ENCODE measurements around the gene PPFIA1. TPM values are rescaled to one million over a fixed set of nuclear protein-coding genes. Genes with fewer than 3 reads are reported as not detected.

Gene PPFIA1
- total RNA-seq, 1 experiment from 2014 or later = 63.4 TPM

GRCh38 chr11:70334351-70334995 is 64.0 kb downstream of the PPFIA1 start:
- Histone ChIP-seq H4K91ac (ENCODE audit: insufficient read length, low read depth, low read length) (no peak overlapping the region), H4K5ac (ENCODE audit: insufficient read length, low read depth, low read length) (no peak overlapping the region), H2BK120ac (ENCODE audit: low read depth, low read length, poor library complexity, severe bottlenecking) (no peak overlapping the region), H3T11ph (ENCODE audit: low read length) (no peak overlapping the region), H3K18ac (ENCODE audit: insufficient read length, low read depth, low read length) (no peak overlapping the region), H2BK12ac (ENCODE audit: insufficient read length, low read depth, low read length) (no peak overlapping the region), H3K56ac (ENCODE audit: insufficient read length, low read depth, low read length) (no peak overlapping the region), H3K4ac (ENCODE audit: low read depth, low read length) (no peak overlapping the region), H3K27me3 (ENCODE audit: insufficient read depth, low read length) (no peaks in the 10 kb centered on the region), H3K79me2 (ENCODE audit: insufficient read depth, low read length) (no peaks in the 10 kb centered on the region), H3K4me1 (ENCODE audit: insufficient read depth, low read length) (no peaks in the 10 kb centered on the region), H2BK20ac (ENCODE audit: low read depth, low read length, poor library complexity, severe bottlenecking) (no peak overlapping the region), H3K23me2 (ENCODE audit: insufficient read length, low read depth, low read length, poor library complexity, severe bottlenecking) (no peaks in the 10 kb centered on the region), H3K9ac (ENCODE audit: extremely low read depth, insufficient read length, low read length) (no peak overlapping the region), H3K79me1 (ENCODE audit: insufficient read depth, low read depth, low read length, poor library complexity, severe bottlenecking) (no peaks in the 10 kb centered on the region), H3K27ac (ENCODE audit: insufficient read length, low read depth, low read length) (no peak overlapping the region), H2BK5ac (ENCODE audit: insufficient read length, low read length) (no peak overlapping the region), H3K4me2 (ENCODE audit: insufficient read depth, insufficient read length, low read length) (no peak overlapping the region), H3K23ac (ENCODE audit: insufficient read length, low read depth, low read length) (no peak overlapping the region), H3K9me3 (ENCODE audit: control insufficient read depth, low read depth, low read length) (no peaks in the 10 kb centered on the region), H2AK5ac (ENCODE audit: insufficient read length, low read length) (no peak overlapping the region), H4K8ac (replicated peaks; ENCODE audit: insufficient read length, low read depth, low read length) (no peak overlapping the region), H4K20me1 (ENCODE audit: control insufficient read depth, insufficient read depth, insufficient read length) (no peaks in the 10 kb centered on the region), H3K14ac (ENCODE audit: insufficient read depth, low read length) (no peak overlapping the region; the same call in 1 of the 2 replicates), H2AFZ (ENCODE audit: low read length) (no peak overlapping the region), H2BK15ac (ENCODE audit: low read depth, low read length) (no peak overlapping the region)
- Mint-ChIP-seq H3K27me3 (ENCODE audit: low read depth) (no peaks in the 10 kb centered on the region), H3K36me3 (ENCODE audit: insufficient read depth in 1 of 3, low read depth in 3 of 3) (peaks cover 56 to 91% (median 90%) of the 10 kb centered on the region in 3 experiments), H3K4me1 (no peaks in the 10 kb centered on the region), H3K27ac (peak overlapping the region in 2 of 3 experiments; percentile 49 to 61; a peak in 1 of 7 replicates), H3K9me3 (no peaks in the 10 kb centered on the region), H3K4me3 (no peak overlapping the region)
- DNase-seq = no peak
- TF ChIP-seq CTCF (conservative IDR thresholded peaks at IDR 0.05) = no peak
- WGBS (ENCODE audit: extremely low coverage, insufficient read length, low lambda C conversion rate) = no CpG with 5 or more reads among the region's 16 CpGs

All from H9 (cell line).